HG03469 (cell line): Measurements from ENCODE around the gene WDR41.

Experiments
- ATAC-seq: cut with Tn5 transposase; IDR thresholded peaks from one replicate; pipeline ENCODE4 v1.9.1; 2021; ENCODE audit warnings: mild to moderate bottlenecking, moderate library complexity, moderate number of reproducible peaks; ENCODE audit not compliant: unreplicated experiment

The WDR41 gene

GRCh38 chr5:77448831-77449230 lies 43.3 kb downstream of the WDR41 start:
- no peak for ATAC-seq

GRCh38 chr5:77444356-77444755 lies 47.8 kb downstream of the WDR41 start:
- ATAC-seq = no peak

GRCh38 chr5:77443670-77444069 lies 48.4 kb downstream of the WDR41 start:
- no peak for ATAC-seq

- no peak for ATAC-seq
Measured at GRCh38 chr5:77438071-77438470, 54.0 kb downstream of the WDR41 start.

GRCh38 chr5:77437194-77437593 lies 54.9 kb downstream of the WDR41 start:
- no peak for ATAC-seq

- no peak for ATAC-seq
Measured at GRCh38 chr5:77431719-77432118, 60.4 kb downstream of the WDR41 start.

GRCh38 chr5:77431286-77431685 lies 60.8 kb downstream of the WDR41 start:
- ATAC-seq = no peak

- no peak for ATAC-seq
Measured at GRCh38 chr5:77430726-77431125, 61.4 kb downstream of the WDR41 start.

- no peak for ATAC-seq
Measured at GRCh38 chr5:77428526-77428925, 63.6 kb downstream of the WDR41 start.

- no peak for ATAC-seq
Measured at GRCh38 chr5:77427998-77428397, 64.1 kb downstream of the WDR41 start.

GRCh38 chr5:77426670-77427069 lies 65.4 kb downstream of the WDR41 start:
- no peak for ATAC-seq

- no peak for ATAC-seq
Measured at GRCh38 chr5:77425998-77426659, 66.0 kb downstream of the WDR41 start.

- no peak for ATAC-seq
Measured at GRCh38 chr5:77425420-77425819, 66.7 kb downstream of the WDR41 start.

- ATAC-seq = no peak
Measured at GRCh38 chr5:77424921-77425320, 67.2 kb downstream of the WDR41 start.

- no peak for ATAC-seq
Measured at GRCh38 chr5:77423022-77423750, 68.9 kb downstream of the WDR41 start.

- no peak for ATAC-seq
Measured at GRCh38 chr5:77420940-77421339, 71.2 kb downstream of the WDR41 start.

GRCh38 chr5:77419644-77420582 lies 72.2 kb downstream of the WDR41 start:
- ATAC-seq = no peak

- no peak for ATAC-seq
Measured at GRCh38 chr5:77418601-77419581, 73.2 kb downstream of the WDR41 start.

- no peak for ATAC-seq
Measured at GRCh38 chr5:77418162-77418561, 74.0 kb downstream of the WDR41 start.

GRCh38 chr5:77413049-77413448 lies 79.1 kb downstream of the WDR41 start:
- ATAC-seq = no peak
